ENCODE data around the gene NCF2. TPM values are rescaled to one million over a fixed set of nuclear protein-coding genes. Genes with fewer than 3 reads are reported as not detected.

The NCF2 gene
- total and polyA plus RNA-seq, 4 donors = 1.2 to 15.1 (median 7.5) TPM

- no peak for TF ChIP-seq ATF3 (IDR thresholded peaks at IDR 0.05)
- TF ChIP-seq YY1 (IDR thresholded peaks at IDR 0.05) = no peak
- TF ChIP-seq HNF4G (IDR thresholded peaks at IDR 0.05) = no peak
- no peak for TF ChIP-seq FOXA2 (IDR thresholded peaks at IDR 0.05)
- TF ChIP-seq GABPA (IDR thresholded peaks at IDR 0.05 in 1 of 2, conservative IDR thresholded peaks at IDR 0.05 in 1 of 2) = no peak
- TF ChIP-seq SP1 (IDR thresholded peaks at IDR 0.05) = no peak
- TF ChIP-seq HNF4A (conservative IDR thresholded peaks at IDR 0.05) = no peak
- TF ChIP-seq EGR1 (IDR thresholded peaks at IDR 0.05; ENCODE audit: low read depth in 2 of 2) = no peak
- no peak for TF ChIP-seq REST (IDR thresholded peaks at IDR 0.05)
- no peak for TF ChIP-seq FOXA1 (IDR thresholded peaks at IDR 0.05)
- no peak for TF ChIP-seq RXRA (IDR thresholded peaks at IDR 0.05)
- TF ChIP-seq RAD21 (IDR thresholded peaks at IDR 0.05) = no peak
- Histone ChIP-seq H3K4me3 (ENCODE audit: low read depth in 1 of 3, low read length in 3 of 3) (no peak overlapping the region), H3K27me3 (ENCODE audit: control insufficient read depth in 4 of 4, insufficient read depth in 4 of 4, low read length in 3 of 4) (no peaks in the 10 kb centered on the region), H3K36me3 (ENCODE audit: control insufficient read depth in 4 of 4, insufficient read depth in 3 of 4, low read depth in 1 of 4, low read length in 3 of 4) (peaks cover 0 to 3% (median 0%) of the 10 kb centered on the region in 4 donors), H3K27ac (ENCODE audit: low read depth in 1 of 2, low read length in 2 of 2) (no peak overlapping the region), H3K4me1 (ENCODE audit: control insufficient read depth in 4 of 4, insufficient read depth in 4 of 4, low read length in 3 of 4) (no peaks in the 10 kb centered on the region), H3K9ac (ENCODE audit: low read depth in 1 of 2, low read length in 2 of 2) (no peak overlapping the region), H3K9me3 (ENCODE audit: control insufficient read depth in 4 of 4, low read length in 3 of 4) (no peaks in the 10 kb centered on the region)
- DNase-seq (ENCODE audit: low spot score) = no peak
- 96% methylated on average over 2 of the region's 2 CpGs for WGBS
Observed at GRCh38 chr1:183562701-183563100, 27.6 kb downstream of the NCF2 start.

DNA sequence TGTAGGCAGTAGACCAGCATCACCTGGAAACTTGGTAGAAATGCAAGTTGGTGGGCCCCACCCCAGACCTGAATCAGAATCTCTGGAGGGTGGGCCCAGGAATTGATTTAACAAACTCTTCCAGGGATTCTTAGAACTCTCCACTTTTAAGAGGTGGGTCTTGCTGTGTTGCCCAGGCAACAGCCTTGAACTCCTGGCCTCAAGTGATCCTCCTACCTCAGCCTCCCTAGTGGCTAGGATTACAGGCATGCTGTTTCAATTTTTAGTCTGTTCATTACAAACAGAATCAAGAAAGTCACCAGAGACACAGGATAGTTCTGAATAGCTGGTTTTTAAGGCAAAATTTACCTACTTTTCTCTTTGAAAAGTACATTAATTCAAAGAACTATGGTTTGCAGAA lies 31.2 kb downstream of the NCF2 start:
- H3K4me3 ChIP-seq (ENCODE audit: low read depth in 1 of 3, low read length in 3 of 3) = no peak overlapping the region
- no peak for TF ChIP-seq ZBTB33 (IDR thresholded peaks at IDR 0.05)
- no peaks in the 10 kb centered on the region for H3K27me3 ChIP-seq (ENCODE audit: control insufficient read depth in 4 of 4, insufficient read depth in 4 of 4, low read length in 3 of 4)
- no peaks in the 10 kb centered on the region for H3K9me3 ChIP-seq (ENCODE audit: control insufficient read depth in 4 of 4, low read length in 3 of 4)
- no peak overlapping the region for H3K27ac ChIP-seq (ENCODE audit: low read depth in 1 of 2, low read length in 2 of 2)
- no peak overlapping the region for H3K9ac ChIP-seq (ENCODE audit: low read depth in 1 of 2, low read length in 2 of 2)
- DNase-seq (ENCODE audit: low spot score) = no peak
- H3K4me1 ChIP-seq (ENCODE audit: control insufficient read depth in 4 of 4, insufficient read depth in 4 of 4, low read length in 3 of 4) = no peaks in the 10 kb centered on the region
- H3K36me3 ChIP-seq (ENCODE audit: control insufficient read depth in 4 of 4, insufficient read depth in 3 of 4, low read depth in 1 of 4, low read length in 3 of 4) = peaks cover 0 to 7% (median 5%) of the 10 kb centered on the region in 4 donors

DNA sequence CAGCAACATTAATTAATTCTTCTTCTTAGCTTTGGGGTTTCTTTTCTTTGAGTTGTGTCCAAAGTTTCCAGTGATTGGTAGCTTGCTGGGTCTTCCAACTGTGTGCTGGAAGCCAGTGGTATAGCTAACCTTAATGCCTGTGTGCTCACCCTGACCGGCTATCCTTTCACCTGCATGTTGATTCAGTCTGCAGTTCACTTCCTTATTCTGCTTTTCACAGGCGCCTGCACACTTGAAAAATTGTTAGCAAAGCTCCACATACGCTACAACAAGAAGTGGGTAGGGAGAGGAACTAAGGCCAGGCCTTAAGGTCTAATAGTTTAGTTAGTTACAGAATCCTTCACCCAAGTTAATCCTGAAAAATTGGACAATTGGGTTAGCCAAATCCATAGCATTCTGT lies 35.7 kb downstream of the NCF2 start:
- Histone ChIP-seq H3K27ac (ENCODE audit: low read depth in 1 of 2, low read length in 2 of 2) (no peak overlapping the region), H3K27me3 (ENCODE audit: control insufficient read depth in 4 of 4, insufficient read depth in 4 of 4, low read length in 3 of 4) (no peaks in the 10 kb centered on the region), H3K9ac (ENCODE audit: low read depth in 1 of 2, low read length in 2 of 2) (no peak overlapping the region), H3K9me3 (ENCODE audit: control insufficient read depth in 4 of 4, low read length in 3 of 4) (no peaks in the 10 kb centered on the region), H3K4me3 (ENCODE audit: low read depth in 1 of 3, low read length in 3 of 3) (no peak overlapping the region), H3K4me1 (ENCODE audit: control insufficient read depth in 4 of 4, insufficient read depth in 4 of 4, low read length in 3 of 4) (no peaks in the 10 kb centered on the region), H3K36me3 (ENCODE audit: control insufficient read depth in 4 of 4, insufficient read depth in 3 of 4, low read depth in 1 of 4, low read length in 3 of 4) (peaks cover 4 to 36% (median 31%) of the 10 kb centered on the region in 4 donors)
- no peak for TF ChIP-seq ZBTB33 (IDR thresholded peaks at IDR 0.05)
- no peak for TF ChIP-seq JUND (IDR thresholded peaks at IDR 0.05)
- TF ChIP-seq EGR1 (IDR thresholded peaks at IDR 0.05; ENCODE audit: low read depth in 2 of 2) = no peak
- TF ChIP-seq RAD21 (IDR thresholded peaks at IDR 0.05) = no peak
- TF ChIP-seq YY1 (IDR thresholded peaks at IDR 0.05) = no peak
- WGBS = 87% methylated on average over 3 of the region's 3 CpGs
- DNase-seq (ENCODE audit: low spot score) = no peak
